Activated B cell treated with CpG ODN at 0.5 μM for 24 hours (primary cell): ENCODE measurements around the gene TMEM209. TPM values are rescaled to one million over a fixed set of nuclear protein-coding genes. Genes with fewer than 3 reads are reported as not detected.

Source experiments
- ATAC-seq: fragments of 200-7000 bp; cut with Tn5 transposase; one replicate; pipeline ENCODE4 v1.10.0; 2021; ENCODE audit warnings: low read depth, mild to moderate bottlenecking, moderate library complexity
- CTCF ChIA-PET: fragments of 350-600 bp; sonication (Branson Sonifier 250); formaldehyde crosslinking; loops from one replicate; lab custom pipeline; 2021; ENCODE audit warnings: antibody characterized with exemption; lab: Charles Lee
- POLR2A ChIA-PET: fragments of 350-600 bp; sonication (Branson Sonifier 250); formaldehyde crosslinking; loops from one replicate; lab custom pipeline; 2021; ENCODE audit warnings: antibody characterized with exemption; lab: Charles Lee
- DNase-seq: peaks from one replicate; pipeline ENCODE4 v3.0.0; 2022
- H3K27ac Mint-ChIP-seq: one replicate; pipeline ENCODE4 v1.8.0; 2020; ENCODE audit warnings: mixed read lengths
- H3K27me3 Mint-ChIP-seq: one replicate; pipeline ENCODE4 v1.8.0; 2021; ENCODE audit warnings: mixed read lengths
- H3K36me3 Mint-ChIP-seq: one replicate; pipeline ENCODE4 v1.8.0; 2021; ENCODE audit warnings: low read depth, mixed read lengths
- H3K4me1 Mint-ChIP-seq: one replicate; pipeline ENCODE4 v1.8.0; 2021; ENCODE audit warnings: mixed read lengths
- H3K4me3 Mint-ChIP-seq: one replicate; pipeline ENCODE4 v1.8.0; 2020; ENCODE audit warnings: mild to moderate bottlenecking, mixed read lengths
- H3K9me3 Mint-ChIP-seq: one replicate; pipeline ENCODE4 v1.8.0; 2020; ENCODE audit warnings: mixed read lengths
- intact Hi-C: fragments of 100-400 bp; cut with micrococcal nuclease; formaldehyde crosslinking; loops from one replicate; pipeline ENCODE4 v1.15.1; 2024
- total RNA-seq: library from RNA; stranded (reverse); gene quantifications from 2 replicates; pipeline ENCODE4 v1.2.3, GENCODE V29; 2022
- TF ChIP-seq, protein P1 (sequence below): fragments of 200-600 bp; IDR thresholded peaks from one replicate; pipeline ENCODE4 v1.8.0; 2022; ENCODE audit warnings: antibody characterized with exemption, mild to moderate bottlenecking

The TMEM209 gene
- total RNA-seq, 1 donor from 2014 or later: 32.6 TPM

DNA sequence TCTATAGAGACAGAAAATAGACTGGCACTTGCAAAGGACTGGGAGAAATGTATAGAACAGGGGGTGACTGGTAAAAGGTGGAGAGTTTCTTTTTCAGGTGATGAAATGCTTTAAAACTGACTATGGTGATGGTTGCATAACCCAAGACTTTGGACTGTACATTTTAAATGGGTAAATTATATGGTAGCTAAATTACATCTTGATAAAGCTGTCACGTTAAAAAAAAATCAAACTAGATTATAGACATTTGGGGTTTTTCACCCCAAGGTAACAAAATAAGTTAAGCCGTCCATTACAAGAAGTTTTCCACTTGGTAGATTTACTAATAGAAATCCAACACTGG lies 24.0 kb downstream of the TMEM209 start:
- POLR2A ChIA-PET: no interaction called here
- Mint-ChIP-seq H3K27me3 (no peaks in the 10 kb centered on the region), H3K4me1 (no peaks in the 10 kb centered on the region), H3K4me3 (no peak overlapping the region), H3K36me3 (peaks cover 65% of the 10 kb centered on the region), H3K9me3 (no peaks in the 10 kb centered on the region), H3K27ac (no peak overlapping the region)
- intact Hi-C loops: no loop called here
- DNase-seq (no peak), ATAC-seq (no peak)
- CTCF ChIA-PET: no interaction called here
- TF ChIP-seq, protein P1, sequence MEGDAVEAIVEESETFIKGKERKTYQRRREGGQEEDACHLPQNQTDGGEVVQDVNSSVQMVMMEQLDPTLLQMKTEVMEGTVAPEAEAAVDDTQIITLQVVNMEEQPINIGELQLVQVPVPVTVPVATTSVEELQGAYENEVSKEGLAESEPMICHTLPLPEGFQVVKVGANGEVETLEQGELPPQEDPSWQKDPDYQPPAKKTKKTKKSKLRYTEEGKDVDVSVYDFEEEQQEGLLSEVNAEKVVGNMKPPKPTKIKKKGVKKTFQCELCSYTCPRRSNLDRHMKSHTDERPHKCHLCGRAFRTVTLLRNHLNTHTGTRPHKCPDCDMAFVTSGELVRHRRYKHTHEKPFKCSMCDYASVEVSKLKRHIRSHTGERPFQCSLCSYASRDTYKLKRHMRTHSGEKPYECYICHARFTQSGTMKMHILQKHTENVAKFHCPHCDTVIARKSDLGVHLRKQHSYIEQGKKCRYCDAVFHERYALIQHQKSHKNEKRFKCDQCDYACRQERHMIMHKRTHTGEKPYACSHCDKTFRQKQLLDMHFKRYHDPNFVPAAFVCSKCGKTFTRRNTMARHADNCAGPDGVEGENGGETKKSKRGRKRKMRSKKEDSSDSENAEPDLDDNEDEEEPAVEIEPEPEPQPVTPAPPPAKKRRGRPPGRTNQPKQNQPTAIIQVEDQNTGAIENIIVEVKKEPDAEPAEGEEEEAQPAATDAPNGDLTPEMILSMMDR: no peak

DNA sequence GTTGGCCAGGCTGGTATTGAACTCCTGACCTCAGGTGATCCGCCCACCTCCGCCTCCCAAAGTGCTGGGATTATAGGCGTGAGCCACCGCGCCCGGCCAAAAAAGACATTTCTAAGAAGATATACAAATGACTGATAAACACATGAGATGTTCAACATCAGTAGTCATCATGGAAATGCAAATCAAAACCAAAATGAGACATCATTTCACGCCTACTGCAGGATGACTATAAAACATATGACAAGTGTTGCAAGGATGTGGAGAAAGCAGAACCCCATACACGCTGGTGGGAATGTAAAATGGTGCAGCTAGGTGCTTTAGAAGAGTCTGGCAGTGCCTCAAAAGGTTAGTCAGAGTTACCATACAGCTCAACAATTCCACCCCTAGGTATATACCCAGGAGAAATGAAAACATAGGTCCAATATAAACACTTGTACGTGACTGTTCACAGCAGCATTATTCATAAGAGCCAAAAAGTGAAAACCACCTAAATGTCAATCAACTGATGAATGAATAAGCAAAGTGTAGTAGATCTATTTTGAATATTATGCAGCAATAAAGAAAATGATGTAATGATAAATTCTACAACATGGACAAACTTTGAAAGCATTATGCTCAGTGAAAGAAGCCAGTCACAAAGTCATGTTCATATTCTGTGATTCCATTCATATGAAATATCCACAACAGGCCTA lies 24.5 kb downstream of the TMEM209 start:
- Mint-ChIP-seq H3K4me3 (no peak overlapping the region), H3K4me1 (no peaks in the 10 kb centered on the region), H3K27ac (no peak overlapping the region), H3K9me3 (no peaks in the 10 kb centered on the region), H3K27me3 (no peaks in the 10 kb centered on the region), H3K36me3 (peaks cover 65% of the 10 kb centered on the region)
- intact Hi-C loops: no loop called here
- ATAC-seq: no peak
- TF ChIP-seq, protein P1: no peak
- POLR2A ChIA-PET: no interaction called here
- DNase-seq: no peak
- CTCF ChIA-PET: no interaction called here

DNA sequence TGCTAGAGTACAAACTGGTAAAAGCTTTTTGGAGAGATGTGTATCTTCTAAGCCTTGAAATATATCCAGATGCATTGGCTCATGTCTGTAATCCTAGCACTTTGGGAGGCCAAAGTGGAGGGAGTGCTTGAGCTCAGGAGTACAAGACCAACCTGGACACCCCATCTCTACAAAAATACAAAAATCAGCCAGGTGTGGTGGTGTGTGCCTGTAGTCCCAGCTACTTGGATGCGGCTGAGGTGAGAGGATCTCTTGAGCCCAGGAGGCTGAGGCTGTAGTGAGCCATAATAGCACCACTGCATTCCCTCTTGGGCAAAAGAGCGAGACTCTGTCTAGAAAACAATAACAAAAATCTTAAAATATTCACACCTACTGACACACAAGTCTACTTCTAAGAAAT lies 25.6 kb downstream of the TMEM209 start:
- DNase-seq (no peak), ATAC-seq (no peak)
- no peaks in the 10 kb centered on the region for H3K4me1 Mint-ChIP-seq
- ChIA-PET POLR2A (interaction anchor here (0.5 to 0.6 kb wide), 2 partner anchors 29 to 145 kb away, joined by 3 to 6 read pairs; no protein-coding TSS in a partner anchor), CTCF (no interaction called here)
- H3K36me3 Mint-ChIP-seq: peaks cover 65% of the 10 kb centered on the region
- H3K9me3 Mint-ChIP-seq: no peaks in the 10 kb centered on the region
- H3K27me3 Mint-ChIP-seq: no peaks in the 10 kb centered on the region
- TF ChIP-seq, protein P1: no peak
- no peak overlapping the region for H3K4me3 Mint-ChIP-seq
- intact Hi-C loops: no loop called here
- no peak overlapping the region for H3K27ac Mint-ChIP-seq

DNA sequence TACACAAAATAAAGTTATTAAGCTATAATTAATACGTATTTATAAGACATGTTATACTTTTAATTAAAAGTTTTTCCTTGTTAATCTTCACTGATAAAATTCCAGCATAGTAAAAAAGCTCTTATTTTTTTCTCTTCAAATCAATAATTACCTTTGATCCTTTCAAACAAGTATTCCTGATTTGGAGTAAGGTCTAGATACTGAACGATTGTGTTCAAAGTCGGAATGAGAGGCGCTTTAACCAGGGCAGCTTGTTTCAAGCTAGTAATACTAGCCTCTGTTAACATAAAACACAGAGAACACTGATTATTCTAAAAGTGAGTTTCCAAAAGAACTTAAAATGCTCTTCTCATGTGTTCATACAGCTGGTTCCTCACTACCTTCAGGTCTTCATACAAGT lies 27.0 kb downstream of the TMEM209 start:
- no peaks in the 10 kb centered on the region for H3K27me3 Mint-ChIP-seq
- CTCF ChIA-PET: no interaction called here
- no peaks in the 10 kb centered on the region for H3K9me3 Mint-ChIP-seq
- peaks cover 66% of the 10 kb centered on the region for H3K36me3 Mint-ChIP-seq
- TF ChIP-seq, protein P1: no peak
- ATAC-seq: no peak
- H3K4me1 Mint-ChIP-seq: no peaks in the 10 kb centered on the region
- POLR2A ChIA-PET: interaction anchor here (0.8 kb wide), 1 partner anchor 27 kb away, joined by 3 read pairs; the partner anchor contains the start of gene TMEM209
- H3K4me3 Mint-ChIP-seq: no peak overlapping the region
- no peak overlapping the region for H3K27ac Mint-ChIP-seq
- no peak for DNase-seq
- intact Hi-C loops: no loop called here

DNA sequence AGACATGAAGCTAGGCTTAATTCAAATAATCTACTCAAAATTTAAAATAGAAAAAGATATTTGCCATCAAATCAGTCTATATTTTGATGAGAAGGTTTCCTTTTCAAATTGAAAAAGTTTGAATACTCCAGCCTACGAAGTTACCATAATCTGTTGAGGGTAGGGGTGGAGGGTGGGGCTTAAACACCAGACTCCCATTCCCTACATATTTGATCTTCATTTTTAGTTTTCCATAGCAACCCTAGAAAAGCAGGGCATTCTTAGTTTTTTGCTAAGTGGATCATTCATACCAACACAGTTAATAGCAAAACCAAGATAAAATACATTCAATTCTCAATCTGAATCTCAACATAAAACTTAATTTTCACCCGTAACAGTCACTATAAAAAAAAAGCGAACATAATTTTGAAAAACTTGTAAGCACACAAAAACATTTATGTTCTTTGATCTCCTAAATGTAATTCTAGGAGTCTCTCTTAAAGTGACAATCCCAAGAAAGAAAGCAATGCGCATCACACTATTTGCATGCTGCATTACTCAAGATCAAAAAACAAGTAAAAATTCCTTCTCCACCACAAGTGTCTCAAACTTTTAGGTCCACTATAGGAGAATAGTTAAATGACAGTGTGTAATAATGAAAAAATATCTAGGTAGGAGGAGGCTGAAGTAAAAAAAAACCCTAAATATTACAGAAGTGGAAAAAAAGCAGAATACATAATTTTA lies 30.8 kb downstream of the TMEM209 start:
- DNase-seq: no peak
- CTCF ChIA-PET: no interaction called here
- H3K27me3 Mint-ChIP-seq: no peaks in the 10 kb centered on the region
- TF ChIP-seq, protein P1: no peak
- no peak for ATAC-seq
- no peak overlapping the region for H3K27ac Mint-ChIP-seq
- H3K4me1 Mint-ChIP-seq: no peaks in the 10 kb centered on the region
- H3K36me3 Mint-ChIP-seq: peaks cover 66% of the 10 kb centered on the region
- intact Hi-C loops: no loop called here
- POLR2A ChIA-PET: no interaction called here
- H3K4me3 Mint-ChIP-seq: no peak overlapping the region
- H3K9me3 Mint-ChIP-seq: no peaks in the 10 kb centered on the region
